ENCODE data around the gene UBAC1. TPM values are rescaled to one million over a fixed set of nuclear protein-coding genes. Genes with fewer than 3 reads are reported as not detected.
"Not testable (repeated sequence)": the region's sequence is repeated elsewhere in the genome, so short reads cannot be mapped to it uniquely, and the experiment has no call there.

UBAC1 gene
- total RNA-seq, 2 donors from 2014 or later, result 64.9 to 65.7 TPM

DNA sequence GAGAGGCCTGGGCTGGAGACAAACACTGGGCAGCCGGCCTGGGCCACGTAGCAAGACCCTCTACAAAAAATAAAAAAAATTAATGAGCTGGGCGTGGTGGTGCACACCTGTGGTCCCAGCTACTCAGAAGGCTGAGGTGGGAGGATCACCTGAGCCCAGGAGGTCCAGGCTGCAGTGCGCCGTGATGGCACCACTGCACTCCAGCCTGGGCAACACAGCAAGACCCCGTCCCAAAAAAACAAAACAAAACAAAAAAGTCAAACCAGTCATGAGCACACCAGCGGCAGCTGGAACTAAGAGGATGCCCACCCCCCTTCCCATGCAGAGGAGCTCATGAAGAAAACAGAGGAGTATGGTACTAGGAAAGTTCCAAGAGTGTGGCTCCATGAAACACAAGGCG, 2.2 kb upstream of the UBAC1 start:
- DNase-seq, result no peak
- intact Hi-C loops (cut with DNase I), result no loop called here
- ATAC-seq, result no peak

DNA sequence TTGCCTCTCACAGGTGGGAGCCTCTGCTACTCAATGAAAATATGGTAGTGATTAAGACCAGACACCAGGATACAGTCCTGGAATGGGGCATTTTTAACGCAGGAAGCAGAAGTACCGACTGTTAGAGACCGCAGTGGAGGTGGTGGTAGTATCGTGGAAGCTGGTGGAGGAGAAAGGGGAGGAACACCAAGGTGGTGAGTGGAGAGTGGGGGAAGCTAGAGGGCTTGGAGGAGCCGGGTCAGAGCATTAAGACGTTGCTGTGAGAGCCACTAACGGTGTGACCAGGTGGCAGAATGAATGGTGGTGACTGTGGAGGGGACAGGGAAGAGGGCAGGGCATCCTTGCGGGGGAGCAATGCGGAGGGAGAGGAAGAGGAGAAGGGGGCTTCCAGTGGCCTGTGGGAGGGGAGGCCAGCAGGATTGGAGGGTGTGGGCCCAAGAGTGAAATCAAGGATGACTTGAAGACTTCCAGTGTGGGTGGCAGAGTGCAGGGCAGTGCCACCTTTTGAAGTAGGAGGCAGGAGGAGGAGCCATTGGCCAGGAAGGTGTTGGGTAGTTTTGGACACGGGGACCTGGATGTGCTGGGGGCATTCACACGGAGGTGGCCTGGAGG, 1.6 kb upstream of the UBAC1 start:
- intact Hi-C loops (cut with DNase I), result no loop called here
- ATAC-seq (no peak), DNase-seq (no peak)

DNA sequence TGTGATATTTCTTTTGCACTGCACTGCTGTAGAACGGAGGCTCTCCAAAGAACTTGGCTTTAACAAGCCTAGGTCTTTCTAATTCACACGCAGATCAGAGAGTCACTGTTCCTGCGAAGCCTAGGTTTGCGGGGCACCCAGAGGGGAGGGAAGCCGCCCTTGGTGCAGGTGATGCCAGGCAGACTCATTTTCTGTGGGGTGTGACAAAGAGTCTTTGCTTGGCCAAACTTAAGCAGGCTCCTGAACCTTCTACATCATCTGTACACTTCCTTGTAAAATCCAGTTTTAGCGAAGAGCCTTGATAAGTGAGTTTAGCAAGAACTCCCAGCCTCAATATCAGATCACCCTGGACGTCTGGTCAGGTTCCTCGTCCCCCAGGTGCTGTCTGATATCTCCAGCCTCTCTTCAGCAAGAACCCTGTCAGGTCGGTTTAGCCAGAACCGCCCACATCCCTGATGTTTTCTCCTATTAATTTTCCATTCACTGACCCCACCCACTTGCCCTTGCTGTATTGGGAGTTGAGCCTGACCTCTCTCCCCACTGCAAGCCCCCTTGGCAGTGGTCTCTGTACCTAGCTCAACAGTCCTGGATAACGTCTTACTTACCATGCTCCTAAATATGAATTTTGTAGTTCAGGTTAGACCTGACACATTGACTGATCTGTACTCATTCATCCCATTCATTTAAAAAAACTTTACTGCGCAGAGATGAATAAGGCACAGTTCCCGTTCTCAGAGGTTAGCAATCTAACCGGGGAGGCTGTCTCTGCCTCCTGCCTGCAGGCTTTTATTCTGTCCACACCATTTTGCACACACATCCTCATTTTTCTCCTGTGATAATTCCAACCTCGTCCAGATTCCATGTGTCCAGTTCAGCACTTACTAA, 880 bp upstream of the UBAC1 start:
- intact Hi-C loops (cut with DNase I), result no loop called here
- no peak for ATAC-seq
- no peak for DNase-seq

DNA sequence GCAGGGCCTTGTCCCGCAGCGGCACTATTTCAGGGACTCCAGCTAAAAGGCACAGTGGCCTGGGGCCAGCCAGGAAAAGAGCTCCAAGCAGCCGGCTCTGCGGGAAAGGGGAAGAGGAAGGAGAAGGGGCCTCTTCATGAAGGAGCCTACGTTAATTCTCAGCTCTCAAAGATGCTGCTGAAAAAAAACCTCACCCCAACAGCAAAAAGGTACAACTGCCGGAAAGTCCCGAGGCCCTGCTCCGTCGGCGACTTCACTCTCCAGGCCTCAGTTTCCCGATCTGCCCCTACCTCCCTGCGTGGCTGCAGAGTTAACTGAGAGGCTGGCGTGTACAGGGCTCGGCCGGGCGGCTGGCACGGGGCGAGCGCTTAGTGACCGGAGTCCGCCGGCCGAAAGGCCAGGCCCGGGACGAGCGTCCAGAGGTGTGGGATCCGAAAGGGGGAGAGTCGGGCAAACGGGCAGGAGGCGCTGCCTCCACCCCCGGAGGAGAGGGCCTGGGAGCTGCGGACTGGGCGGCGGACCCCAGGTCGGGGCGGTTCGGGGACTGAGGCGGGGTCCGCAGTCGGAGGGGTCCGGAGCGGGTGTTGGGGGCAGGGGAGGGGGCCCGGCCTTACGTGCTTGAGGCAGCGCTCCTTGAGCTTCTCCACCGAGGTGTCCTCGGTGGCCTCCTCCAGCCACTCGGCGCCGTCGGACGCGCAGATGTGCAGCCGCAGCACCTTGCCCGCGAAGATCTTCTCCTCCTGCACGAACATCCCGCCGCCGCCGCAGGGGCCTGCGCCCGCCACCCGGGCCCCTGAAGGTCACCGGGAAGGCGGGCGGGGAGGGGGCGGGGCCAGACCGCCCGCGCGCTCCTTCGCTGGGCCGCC, 529 bp downstream of the UBAC1 start:
- no peak for DNase-seq
- peak; percentile 26 to 42 for ATAC-seq
- intact Hi-C loops (cut with DNase I), result no loop called here

DNA sequence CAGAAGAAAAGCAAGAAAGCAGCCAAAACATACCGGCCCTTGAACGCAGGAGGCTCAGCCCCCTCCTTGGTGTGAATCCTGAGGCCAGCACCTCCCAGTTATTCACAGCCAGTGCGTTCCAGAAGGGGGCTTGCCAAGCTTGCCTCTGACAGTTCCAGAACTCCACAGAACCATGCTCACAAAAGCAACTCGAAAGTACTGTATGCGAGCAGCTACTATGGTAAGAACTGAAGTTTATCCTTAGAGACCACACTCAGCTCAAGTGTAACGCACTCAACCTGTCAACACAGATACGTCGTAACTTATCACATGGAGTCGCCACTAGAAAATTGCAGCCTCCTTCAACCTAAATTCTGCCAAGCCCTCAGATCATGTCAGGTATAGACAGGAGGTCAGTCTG, 1.4 kb downstream of the UBAC1 start:
- no peak for DNase-seq
- no peak for ATAC-seq
- intact Hi-C loops (cut with DNase I), result loop anchor here (5.0 to 10.0 kb wide), 2 partner anchors 48 to 55 kb away; partner anchors contain the start of gene CAMSAP1 (in 1 of the 2)

DNA sequence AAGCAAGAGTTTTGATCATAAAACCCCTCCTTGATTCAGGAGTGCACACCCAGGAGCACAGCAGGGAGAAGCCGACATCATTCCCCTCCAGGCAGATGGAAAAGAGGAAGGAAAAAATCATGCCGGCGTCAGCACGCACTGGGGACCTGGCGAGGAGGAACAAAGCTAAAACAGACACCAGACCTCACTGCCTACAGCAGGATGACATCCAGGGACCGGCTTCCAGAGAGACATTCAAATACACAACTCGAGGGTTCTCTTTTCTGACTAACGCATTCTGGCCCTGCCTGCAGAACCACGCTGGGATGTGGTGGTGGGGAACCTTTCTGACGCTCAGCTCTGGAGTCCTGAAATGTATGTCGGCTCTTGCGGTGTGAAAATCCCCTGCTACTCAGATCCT, 2.7 kb downstream of the UBAC1 start:
- no peak for ATAC-seq
- intact Hi-C loops (cut with DNase I), result loop anchor here (5.0 to 10.0 kb wide), 2 partner anchors 46 to 54 kb away; partner anchors contain the start of gene CAMSAP1 (in 1 of the 2)
- no peak for DNase-seq

DNA sequence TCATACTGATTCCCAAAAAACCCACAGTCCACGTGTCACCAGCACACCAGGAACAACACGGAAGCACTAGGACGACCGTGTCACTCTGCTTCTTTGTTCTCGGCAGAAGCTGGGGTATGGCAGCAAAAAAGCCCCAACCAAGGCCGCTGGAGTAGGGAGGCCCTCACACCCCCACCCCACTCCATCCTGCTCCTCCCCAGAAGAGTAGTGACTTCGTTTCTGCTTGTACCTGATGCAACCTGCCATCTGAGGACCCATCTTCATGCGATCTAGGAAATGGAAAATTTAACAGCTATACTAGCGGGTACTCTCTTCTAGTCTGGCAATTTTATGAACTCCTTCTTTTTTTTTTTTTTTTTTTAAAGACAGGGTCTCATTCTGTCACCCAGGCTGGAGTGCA, 3.7 kb downstream of the UBAC1 start:
- intact Hi-C loops (cut with DNase I), result loop anchor here (5.0 to 10.0 kb wide), 2 partner anchors 45 to 53 kb away; partner anchors contain the start of gene CAMSAP1 (in 1 of the 2)
- DNase-seq (no peak), ATAC-seq (no peak)

DNA sequence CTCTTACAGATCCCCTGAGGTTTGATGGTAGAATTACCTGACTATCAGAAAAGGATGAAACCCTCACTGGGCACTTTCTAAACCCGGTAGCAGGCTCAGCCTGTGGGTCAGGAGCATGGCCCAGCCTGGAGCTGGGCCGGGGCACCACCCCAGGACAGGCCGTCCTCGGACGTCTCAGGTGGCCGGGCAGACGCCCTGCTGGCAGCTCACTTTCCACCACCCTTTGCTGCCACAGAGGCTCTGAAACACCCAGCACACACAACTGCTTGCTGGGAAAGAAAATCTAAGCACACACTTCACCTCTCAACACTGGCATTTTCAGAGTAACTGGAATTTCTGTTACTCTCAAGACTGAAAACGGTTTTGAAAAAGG, 4.4 kb downstream of the UBAC1 start:
- intact Hi-C loops (cut with DNase I), result loop anchor here (5.0 to 10.0 kb wide), 2 partner anchors 44 to 52 kb away; partner anchors contain the start of gene CAMSAP1 (in 1 of the 2)
- DNase-seq, result no peak
- ATAC-seq, result no peak

DNA sequence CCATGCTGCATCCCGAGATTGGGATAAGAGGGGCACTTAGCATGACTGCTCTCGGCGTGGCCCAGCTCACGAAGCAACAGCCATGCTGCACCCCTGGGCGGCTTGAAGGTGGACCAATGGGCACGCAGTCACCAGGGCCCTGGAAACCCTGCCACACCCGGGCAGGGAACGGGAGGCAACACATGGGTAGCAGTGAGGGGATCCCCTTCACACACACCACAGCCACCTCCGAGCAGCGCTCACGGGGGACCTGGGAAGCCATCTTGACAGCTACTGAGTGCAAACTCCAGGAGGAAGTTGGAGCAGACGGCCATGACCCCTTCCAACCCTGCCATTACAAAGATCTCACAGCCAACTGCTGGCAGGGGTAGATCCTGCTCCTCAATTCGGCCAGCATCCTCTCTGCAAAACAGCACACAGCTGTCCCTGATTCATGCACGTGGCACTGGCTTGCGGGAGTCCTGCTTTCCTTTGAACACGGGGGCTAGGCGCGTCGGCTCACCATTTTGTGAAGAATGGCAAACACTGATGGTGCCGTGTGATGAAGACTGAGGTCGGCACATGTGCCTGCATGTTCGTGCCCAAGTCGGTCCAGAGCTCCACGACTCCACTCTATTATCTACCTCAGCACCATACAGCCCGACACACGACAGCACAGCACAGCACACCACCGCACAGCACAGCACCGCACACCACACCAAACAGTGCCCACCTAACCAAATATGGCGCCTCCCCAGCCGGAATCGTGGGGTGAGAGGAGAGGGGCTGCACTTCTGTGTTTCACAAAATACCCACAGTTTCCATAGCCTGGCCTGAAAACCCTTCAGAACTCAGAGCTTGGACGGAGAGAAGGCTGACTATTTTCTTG, 5.0 kb downstream of the UBAC1 start:
- no peak for ATAC-seq
- no peak for DNase-seq
- intact Hi-C loops (cut with DNase I), result loop anchor here (5.0 to 10.0 kb wide), 2 partner anchors 44 to 51 kb away; partner anchors contain the start of gene CAMSAP1 (in 1 of the 2)

DNA sequence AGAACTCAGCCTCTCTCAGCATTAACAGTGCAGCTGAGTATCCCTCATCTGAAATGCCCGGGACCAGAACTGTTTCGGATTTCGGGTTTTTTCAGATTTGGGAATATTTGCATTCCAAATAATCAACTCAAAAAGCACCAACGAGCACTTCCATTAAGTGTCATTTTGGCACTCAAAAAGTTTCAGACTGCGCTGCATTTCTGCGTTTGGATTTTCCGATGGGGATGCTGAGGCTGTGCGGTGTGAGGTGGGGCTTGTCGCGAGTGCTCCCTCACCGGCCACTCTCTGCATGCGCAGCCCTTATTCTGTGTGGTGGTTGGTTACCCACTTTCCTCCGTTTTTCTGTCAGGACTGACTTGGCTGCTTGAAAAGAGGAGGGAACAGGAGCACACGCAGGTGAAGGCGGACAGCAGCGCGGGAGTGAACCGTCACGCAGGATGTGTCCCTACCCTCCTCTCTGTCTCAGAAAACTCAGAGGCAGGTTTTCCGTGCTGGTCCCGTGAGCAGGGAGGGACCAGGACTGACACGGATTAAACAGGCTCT, 8.4 kb downstream of the UBAC1 start:
- intact Hi-C loops (cut with DNase I), result loop anchor here in 1 of 2 donors (10.0 kb wide), 1 partner anchor 48 kb away; the partner anchor contains the start of gene CAMSAP1
- DNase-seq (no peak), ATAC-seq (no peak)

DNA sequence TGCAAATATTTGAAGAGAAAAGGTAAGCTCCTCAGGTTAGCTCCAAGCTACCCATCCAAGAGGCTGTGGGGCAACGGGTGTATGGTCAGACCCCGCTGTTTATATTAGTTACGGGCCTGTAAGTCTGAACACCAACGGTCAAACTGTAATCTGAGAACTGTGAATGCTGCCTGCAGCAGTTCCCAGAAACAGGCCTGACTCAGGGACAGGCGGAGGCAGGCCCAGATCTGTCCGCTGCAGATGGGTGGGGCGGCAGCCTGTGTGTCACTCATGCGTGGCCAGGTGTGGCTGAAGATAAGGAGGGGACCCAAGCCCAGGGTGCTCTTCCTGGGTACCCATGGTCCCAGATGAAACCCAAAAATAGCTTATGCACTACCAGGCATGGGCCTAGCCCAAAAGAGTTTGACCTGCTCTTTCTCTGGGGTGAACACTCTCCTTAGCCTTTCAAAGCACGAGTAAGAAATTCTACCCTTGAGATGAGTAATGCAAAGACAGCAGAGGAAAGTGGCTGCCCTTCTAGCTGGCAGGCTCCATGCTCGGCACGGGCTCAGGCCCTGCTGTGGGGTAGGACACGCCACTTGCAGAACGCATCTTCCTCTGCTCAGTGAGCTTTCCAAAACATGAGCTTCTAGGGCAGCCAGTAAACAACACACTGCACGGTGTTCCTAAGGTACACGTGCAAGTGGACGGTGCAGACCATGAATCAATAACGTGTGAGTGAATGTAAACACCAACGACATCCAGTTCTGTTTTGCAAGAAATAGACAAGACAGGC, 9.1 kb downstream of the UBAC1 start:
- DNase-seq (no peak), ATAC-seq (no peak)
- intact Hi-C loops (cut with DNase I), result loop anchor here in 1 of 2 donors (10.0 kb wide), 1 partner anchor 47 kb away; the partner anchor contains the start of gene CAMSAP1

DNA sequence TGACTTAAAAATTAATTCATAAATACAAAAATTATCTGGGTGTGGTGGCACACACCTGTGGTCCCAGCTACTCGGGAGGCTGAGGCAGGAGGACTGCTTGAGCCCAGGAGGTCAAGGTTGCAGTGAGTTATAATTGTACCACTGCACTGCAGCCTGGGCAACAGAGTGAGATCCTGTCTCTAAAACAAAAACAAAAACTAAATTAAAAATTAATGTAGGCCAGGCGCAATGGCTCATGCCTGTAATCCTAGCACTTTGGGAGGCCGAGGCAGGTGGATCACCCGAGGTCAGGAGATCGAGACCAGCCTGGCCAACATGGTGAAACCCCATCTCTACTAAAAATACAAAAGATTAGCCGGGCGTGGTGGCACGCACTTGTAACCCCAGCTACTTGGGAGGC, 9.9 kb downstream of the UBAC1 start:
- DNase-seq, ATAC-seq: not testable (repeated sequence)
- intact Hi-C loops (cut with DNase I), result loop anchor here in 1 of 2 donors (10.0 kb wide), 1 partner anchor 47 kb away; the partner anchor contains the start of gene CAMSAP1

DNA sequence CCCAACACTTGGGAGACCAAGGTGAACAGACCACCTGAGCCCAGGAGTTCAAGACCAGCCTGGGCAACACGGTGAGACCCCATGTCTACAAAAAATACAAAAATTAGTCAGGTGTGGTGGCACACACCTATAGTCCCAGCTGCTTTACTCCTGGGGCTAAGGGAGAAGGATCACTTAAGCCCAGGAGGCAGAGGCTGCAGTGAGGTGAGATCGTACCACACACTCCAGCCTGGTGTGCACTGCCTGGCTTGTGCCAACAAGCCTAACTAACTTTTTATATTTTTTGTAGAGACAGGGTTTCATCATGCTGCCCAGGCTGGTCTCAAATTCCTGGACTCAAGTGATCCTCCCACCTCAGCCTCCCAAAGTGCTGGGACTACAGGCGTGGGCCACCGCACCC, 10.3 kb downstream of the UBAC1 start:
- not testable (repeated sequence) for ATAC-seq, DNase-seq
- intact Hi-C loops (cut with DNase I), result loop anchor here in 1 of 2 donors (10.0 kb wide), 1 partner anchor 46 kb away; the partner anchor contains the start of gene CAMSAP1

DNA sequence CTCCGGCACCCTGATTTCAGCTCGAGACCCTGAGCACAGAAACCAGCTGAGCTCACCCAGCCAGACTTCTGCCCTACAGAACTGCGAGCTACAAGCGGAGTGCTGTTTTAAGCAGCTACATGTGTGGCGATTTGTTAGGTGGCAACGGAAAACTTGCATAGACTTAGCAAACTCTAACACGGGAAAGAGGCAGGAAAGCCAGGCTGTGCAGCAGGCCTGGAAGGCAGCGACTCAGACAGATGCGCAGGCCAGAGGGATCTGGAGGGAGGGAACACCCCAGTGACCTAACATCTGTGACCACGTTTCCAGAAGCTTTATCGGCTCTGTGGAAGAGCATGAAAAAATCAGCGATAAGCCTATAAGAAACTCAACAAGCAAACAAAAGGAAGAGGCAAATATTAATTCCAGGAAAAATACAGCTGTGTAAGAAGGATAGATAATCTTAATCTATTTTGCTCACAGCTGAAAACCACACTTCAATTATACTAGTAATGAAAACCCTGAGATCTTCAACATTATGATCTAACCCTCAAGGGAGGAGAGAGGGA, 11.0 kb downstream of the UBAC1 start:
- DNase-seq (no peak), ATAC-seq (no peak)
- intact Hi-C loops (cut with DNase I), result loop anchor here in 1 of 2 donors (10.0 kb wide), 1 partner anchor 45 kb away; the partner anchor contains the start of gene CAMSAP1

DNA sequence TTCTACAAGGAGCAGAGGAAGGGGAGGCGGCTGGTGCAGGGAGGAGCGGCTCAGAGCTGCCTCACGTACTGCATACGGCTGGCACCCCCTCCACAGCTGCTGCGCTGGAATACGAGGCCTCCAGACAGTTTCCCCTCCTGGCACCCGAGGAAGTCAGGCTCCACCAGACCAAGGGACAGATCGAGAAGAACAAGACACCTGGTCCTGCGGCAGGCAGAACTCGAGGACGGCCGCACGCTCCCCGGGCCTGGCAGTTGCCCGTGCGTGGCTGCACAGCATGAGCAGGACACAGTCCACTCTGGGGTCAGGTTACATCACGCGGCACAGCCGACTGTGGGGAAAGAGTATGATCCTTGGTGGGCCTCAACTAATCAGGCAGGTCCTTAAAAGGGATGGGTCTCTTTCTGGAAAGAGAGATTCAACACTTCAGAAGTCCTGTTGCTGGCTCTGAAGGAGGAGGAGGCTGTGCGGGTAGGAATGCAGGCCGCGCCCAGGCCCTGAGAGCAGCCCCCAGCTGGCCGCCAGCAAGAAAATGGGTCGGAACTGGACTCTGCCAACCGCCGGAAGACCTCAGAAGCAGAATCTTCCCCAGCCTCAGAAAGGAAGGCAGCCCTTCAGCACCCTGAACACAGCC, 11.6 kb downstream of the UBAC1 start:
- ATAC-seq, result peak in 1 of 2 donors; percentile 9
- intact Hi-C loops (cut with DNase I), result loop anchor here in 1 of 2 donors (10.0 kb wide), 1 partner anchor 45 kb away; the partner anchor contains the start of gene CAMSAP1

DNA sequence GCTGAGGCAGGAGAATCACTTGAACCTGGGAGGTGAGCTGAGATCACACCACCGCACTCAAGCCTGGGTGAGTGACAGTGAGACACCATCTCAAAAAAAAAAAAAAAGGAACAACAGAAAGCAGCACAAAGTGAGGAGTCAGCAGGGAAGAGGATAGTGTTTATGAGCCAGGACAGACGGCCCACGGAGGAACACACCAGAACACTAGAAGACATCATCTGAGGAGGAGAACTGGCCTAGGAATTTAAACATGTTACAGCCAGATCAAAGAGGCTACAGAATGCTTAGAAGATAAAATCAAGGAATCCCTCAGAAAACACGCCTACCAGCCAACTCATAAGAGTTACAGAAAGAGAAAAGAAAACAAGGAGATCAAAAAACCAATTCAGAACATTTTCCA, 12.2 kb downstream of the UBAC1 start:
- DNase-seq (no peak), ATAC-seq (no peak)
- intact Hi-C loops (cut with DNase I), result no loop called here

More for the DNA sequence above, 11.6 kb downstream of the UBAC1 start:
- DNase-seq, result no peak

Data from left cardiac atrium (tissue), 4 donors.